Stomach (tissue), 9 donors: ENCODE data around the gene YPEL4. TPM values are rescaled to one million over a fixed set of nuclear protein-coding genes. Genes with fewer than 3 reads are reported as not detected.

Source experiments
- DNase-seq, 2 donors: peaks; one replicate each; pipeline versions ENCODE4 v3.0.0 to v3.0.0-alpha.2; 2013 to 2019
- H3K27ac ChIP-seq, 5 donors: fragments of 200-600 bp in 4 of 5; sonication (generic) in 4 of 5; one replicate each; pipeline ENCODE4 v1.5.1; 2013 to 2019; ENCODE audit warnings: mild to moderate bottlenecking in 1 of 5, moderate library complexity in 1 of 5
- H3K27me3 ChIP-seq, 3 donors: fragments of 200-600 bp; sonication (generic); one replicate each; pipeline ENCODE4 v1.5.1; 2017 to 2019; ENCODE audit warnings: mixed run types in 1 of 3
- H3K36me3 ChIP-seq, 4 donors: fragments of 200-600 bp; sonication (generic); 1 replicate in 3 of 4; 2 replicates in 1 of 4; pipeline ENCODE4 v1.5.1; 2016 to 2019
- H3K4me1 ChIP-seq, 4 donors: fragments of 200-600 bp; sonication (generic); one replicate each; pipeline ENCODE4 v1.5.1; 2016 to 2019
- H3K4me3 ChIP-seq, 4 donors: fragments of 200-600 bp; sonication (generic) in 3 of 4; one replicate each; pipeline ENCODE4 v1.5.1; 2016 to 2019; ENCODE audit warnings: mild to moderate bottlenecking in 1 of 4
- H3K9me3 ChIP-seq, 4 donors: fragments of 200-600 bp; sonication (generic); one replicate each; pipeline ENCODE4 v1.5.1; 2016 to 2019
- CTCF ChIP-seq, 7 experiments: fragments of 450-650 bp in 4 of 7; fragments of 200-600 bp in 3 of 7; sonication (generic) in 3 of 7; IDR thresholded peaks; one replicate each; pipeline ENCODE4 v1.5.1; 2016 to 2019; ENCODE audit warnings: antibody characterized with exemption in 7 of 7, control low read depth in 2 of 7, mild to moderate bottlenecking in 1 of 7
- EP300 ChIP-seq: sonication (generic); formaldehyde crosslinking; IDR thresholded peaks from one replicate; pipeline ENCODE4 v1.6.1; 2017; ENCODE audit warnings: antibody characterized with exemption
- POLR2A ChIP-seq, 4 donors: fragments of 450-650 bp; IDR thresholded peaks; one replicate each; pipeline ENCODE4 v1.6.1; 2016; ENCODE audit warnings: antibody characterized with exemption in 4 of 4, control low read depth in 2 of 4, mild to moderate bottlenecking in 1 of 4, moderate library complexity in 1 of 4
- POLR2AphosphoS5 ChIP-seq, 3 donors: sonication (generic); formaldehyde crosslinking; IDR thresholded peaks; one replicate each; pipeline ENCODE4 v1.6.1; 2016; ENCODE audit warnings: antibody characterized with exemption in 3 of 3
- WGBS, 5 donors: extraction: QIAGEN DNeasy Blood & Tissue Kit in 3 of 5; methylation state at CpG; one replicate each; pipeline versions ENCODE4 v1.1.5 to v1.1.7; 2013 to 2018; 5-methylcytosine and 5-hydroxymethylcytosine counted together
- intact Hi-C: fragments of 100-400 bp; cut with DNase I; formaldehyde crosslinking; loops from one replicate; pipeline ENCODE4 v1.15.1; 2023; ENCODE audit warnings: low total_unique reads
- polyA plus RNA-seq, 3 donors: library from polyadenylated mRNA; stranded (reverse); fragments of 200-250 nt; gene quantifications; one replicate each; pipeline ENCODE4 v1.2.3, GENCODE V29; 2013
- total RNA-seq, 5 donors: library from RNA; depleted of rRNA; stranded (reverse); fragments of >200 nt; gene quantifications; one replicate each; pipeline versions ENCODE4 v1.1.0 to v1.2.3, GENCODE V29; 2014 to 2016
- donor health status: healthy with polysubstance abuse.
- donor health status: Bipolar disorder and iron deficiency.
- donor health status: healthy.

YPEL4 gene
- total and polyA plus RNA-seq, 8 donors: 0.29 to 3.2 (median 0.68) TPM; not detected in 3

DNA sequence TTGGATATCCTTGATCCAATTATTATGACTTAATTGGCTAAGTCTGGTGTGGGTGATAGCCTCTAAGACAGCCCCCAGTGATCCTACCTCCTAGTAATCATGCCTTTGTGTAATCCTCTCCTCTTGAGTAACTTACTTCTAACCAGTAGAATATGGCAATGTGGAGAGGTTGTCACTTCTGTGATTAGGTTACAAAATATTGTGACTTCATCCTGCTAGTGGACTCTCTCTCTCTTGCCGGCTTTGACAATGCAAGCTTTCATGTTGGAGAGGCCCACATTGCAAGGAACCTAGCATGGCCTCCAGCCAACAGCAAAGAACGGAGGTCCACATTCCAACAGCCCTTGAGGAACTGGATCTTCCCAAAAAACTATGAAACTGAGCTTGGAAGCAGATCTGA is 19.5 kb downstream of the YPEL4 start:
- intact Hi-C loops: no loop called here
- WGBS, 5 donors: 52 to 69% (median 63%) methylated on average over 2 of the region's 2 CpGs
- TF ChIP-seq EP300 (no peak), CTCF (IDR thresholded peaks at IDR 0.05) (no peak), POLR2A (IDR thresholded peaks at IDR 0.05) (no peak), POLR2AphosphoS5 (IDR thresholded peaks at IDR 0.05) (no peak)
- DNase-seq: no peak
- Histone ChIP-seq H3K27me3 (peaks cover 0 to 3% (median 0%) of the 10 kb centered on the region in 3 donors), H3K4me3 (no peak overlapping the region), H3K27ac (no peak overlapping the region), H3K9me3 (no peaks in the 10 kb centered on the region), H3K36me3 (no peaks in the 10 kb centered on the region), H3K4me1 (no peaks in the 10 kb centered on the region)

DNA sequence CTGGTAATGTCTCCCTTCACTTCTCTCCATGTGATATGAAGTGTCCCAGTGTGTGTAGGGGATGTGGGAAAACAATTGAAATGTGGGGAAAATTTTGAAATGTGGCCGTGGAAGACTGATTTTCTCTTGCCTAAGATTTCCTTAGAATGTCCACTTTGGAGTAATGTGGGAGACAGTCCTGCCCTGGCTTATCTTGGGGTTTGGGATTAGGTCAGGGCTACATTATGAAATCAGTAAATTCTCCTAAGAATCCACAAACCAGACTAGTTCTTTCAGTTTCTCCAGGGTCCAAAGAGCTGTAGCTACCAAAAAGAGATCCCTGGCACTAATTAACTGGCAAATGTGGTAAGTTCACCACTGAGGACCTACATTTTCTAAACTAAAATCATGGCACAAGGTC is 22.8 kb downstream of the YPEL4 start:
- Histone ChIP-seq H3K4me1 (no peaks in the 10 kb centered on the region), H3K27me3 (no peaks in the 10 kb centered on the region), H3K4me3 (no peak overlapping the region), H3K9me3 (no peaks in the 10 kb centered on the region), H3K36me3 (no peaks in the 10 kb centered on the region), H3K27ac (no peak overlapping the region)
- no peak for TF ChIP-seq POLR2AphosphoS5 (IDR thresholded peaks at IDR 0.05)
- no peak for TF ChIP-seq POLR2A (IDR thresholded peaks at IDR 0.05)
- TF ChIP-seq EP300: no peak
- no peak for DNase-seq
- intact Hi-C loops: no loop called here
- 64 to 100% (median 78%) methylated on average over 1 of the region's 1 CpG for WGBS, 5 donors

GRCh38 chr11:57624864-57625263 is 24.8 kb downstream of the YPEL4 start:
- H3K36me3 ChIP-seq: no peaks in the 10 kb centered on the region
- no peak overlapping the region for H3K4me3 ChIP-seq
- WGBS, 5 donors: 85 to 89% (median 88%) methylated on average over 2 of the region's 2 CpGs
- no peaks in the 10 kb centered on the region for H3K27me3 ChIP-seq
- H3K4me1 ChIP-seq: no peaks in the 10 kb centered on the region
- no peak for TF ChIP-seq EP300
- no peak for TF ChIP-seq POLR2AphosphoS5 (IDR thresholded peaks at IDR 0.05)
- TF ChIP-seq CTCF (IDR thresholded peaks at IDR 0.05): no peak
- no peak for TF ChIP-seq POLR2A (IDR thresholded peaks at IDR 0.05)
- peaks cover 0 to 4% (median under 1%) of the 10 kb centered on the region in 4 donors for H3K9me3 ChIP-seq
- intact Hi-C loops: no loop called here
- H3K27ac ChIP-seq: no peak overlapping the region
- DNase-seq: no peak

GRCh38 chr11:57622263-57622662 is 27.4 kb downstream of the YPEL4 start:
- Histone ChIP-seq H3K36me3 (no peaks in the 10 kb centered on the region), H3K27ac (no peak overlapping the region), H3K4me1 (no peaks in the 10 kb centered on the region), H3K9me3 (peaks cover 0 to 13% (median 8%) of the 10 kb centered on the region in 4 donors), H3K27me3 (no peaks in the 10 kb centered on the region), H3K4me3 (no peak overlapping the region)
- 36 to 47% (median 41%) methylated on average over 3 of the region's 3 CpGs for WGBS, 5 donors
- TF ChIP-seq EP300: no peak
- no peak for TF ChIP-seq CTCF (IDR thresholded peaks at IDR 0.05)
- no peak for TF ChIP-seq POLR2A (IDR thresholded peaks at IDR 0.05)
- no peak for TF ChIP-seq POLR2AphosphoS5 (IDR thresholded peaks at IDR 0.05)
- DNase-seq: no peak
- intact Hi-C loops: no loop called here

DNA sequence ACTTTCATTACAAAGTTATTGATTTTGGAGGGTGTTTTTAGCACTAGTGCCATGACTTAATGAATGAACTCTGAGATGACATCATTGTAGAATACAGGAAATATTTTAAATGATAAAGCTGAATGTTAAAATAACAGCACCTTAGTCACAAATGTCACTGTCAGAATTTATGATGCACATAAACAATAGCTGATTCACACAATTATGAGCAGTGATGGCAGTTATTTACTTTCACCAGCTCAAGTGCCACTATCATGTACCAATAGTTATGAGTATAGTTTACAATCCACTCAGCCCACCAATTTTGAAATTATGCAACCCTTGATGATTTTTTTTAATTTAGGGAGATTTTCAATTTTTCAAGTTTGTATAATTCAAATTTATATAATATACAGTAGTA is 29.2 kb downstream of the YPEL4 start:
- Histone ChIP-seq H3K4me3 (no peak overlapping the region), H3K27ac (no peak overlapping the region), H3K36me3 (peaks cover 0 to 16% (median 11%) of the 10 kb centered on the region in 4 donors), H3K9me3 (peaks cover 0 to 13% (median 8%) of the 10 kb centered on the region in 4 donors), H3K27me3 (no peaks in the 10 kb centered on the region), H3K4me1 (no peaks in the 10 kb centered on the region)
- DNase-seq: no peak
- intact Hi-C loops: no loop called here
- no peak for TF ChIP-seq EP300
- no peak for TF ChIP-seq CTCF (IDR thresholded peaks at IDR 0.05)
- no peak for TF ChIP-seq POLR2AphosphoS5 (IDR thresholded peaks at IDR 0.05)
- TF ChIP-seq POLR2A (IDR thresholded peaks at IDR 0.05): no peak
